SK-N-SH (cell line): ENCODE measurements around the gene NOD1. TPM values are rescaled to one million over a fixed set of nuclear protein-coding genes. Genes with fewer than 3 reads are reported as not detected.

Experiments
- CTCF ChIA-PET: fragments of 300-600, 350-600 bp; formaldehyde crosslinking; extraction: SDS; loops from one replicate; lab custom pipeline; 2021; lab: Yijun Ruan, JAX
- POLR2A ChIA-PET: fragments of 350-600 bp; sonication (Branson Sonifier 250); formaldehyde crosslinking; extraction: SDS; loops from one replicate; lab custom pipeline; 2020; ENCODE audit warnings: antibody characterized with exemption, inconsistent platforms; lab: Yijun Ruan, JAX
- DNase-seq: peaks from one replicate; pipeline ENCODE4 v3.0.0; 2012
- H2AFZ ChIP-seq: fragments of 200-600 bp; sonication (generic); 2 replicates; pipeline ENCODE4 v1.8.1; 2016; ENCODE audit warnings: antibody characterized with exemption, mild to moderate bottlenecking, low read depth
- H3F3A ChIP-seq: fragments of 200-600 bp; sonication (generic); replicated peaks from 2 replicates; pipeline ENCODE3; 2016; ENCODE audit warnings: antibody characterized with exemption, mild to moderate bottlenecking; ENCODE audit not compliant: insufficient read depth
- H3K27ac ChIP-seq, 2 experiments: fragments of 200-500 bp in 1 of 2; fragments of 200-600 bp in 1 of 2; sonication (Bioruptor generic) in 1 of 2; sonication (generic), shearing (Covaris generic) in 1 of 2; 2 replicates each; pipeline versions ENCODE4 v1.5.1 to v1.6.1; 2014 to 2016; ENCODE audit warnings: low read depth in 2 of 2, inconsistent platforms in 1 of 2, low read length in 1 of 2, mild to moderate bottlenecking in 1 of 2, mixed read lengths in 1 of 2
- H3K27me3 ChIP-seq: fragments of 200-600 bp; sonication (generic), shearing (Covaris generic); 2 replicates; pipeline ENCODE4 v1.6.1; 2016; ENCODE audit warnings: mixed run types; ENCODE audit not compliant: insufficient read depth
- H3K36me3 ChIP-seq, 2 experiments: fragments of 200-500 bp in 1 of 2; fragments of 200-600 bp in 1 of 2; sonication (Bioruptor generic) in 1 of 2; sonication (generic) in 1 of 2; replicated peaks in 1 of 2; 2 replicates each; pipeline versions ENCODE3 to v1.5.1; 2014 to 2016; ENCODE audit warnings: low read length in 1 of 2, mild to moderate bottlenecking in 1 of 2; ENCODE audit not compliant: insufficient read depth in 2 of 2, control insufficient read depth in 1 of 2
- H3K4me1 ChIP-seq, 2 experiments: fragments of 200-500 bp in 1 of 2; fragments of 200-600 bp in 1 of 2; sonication (Bioruptor generic) in 1 of 2; sonication (generic), shearing (Covaris generic) in 1 of 2; 2 replicates each; pipeline versions ENCODE4 v1.5.1 to v1.6.1; 2014 to 2016; ENCODE audit warnings: low read depth in 1 of 2, low read length in 1 of 2, mixed run types in 1 of 2; ENCODE audit not compliant: insufficient read depth in 2 of 2, control insufficient read depth in 1 of 2
- H3K4me2 ChIP-seq: fragments of 200-600 bp; sonication (generic), shearing (Covaris generic); 2 replicates; pipeline ENCODE4 v1.6.1; 2017; ENCODE audit warnings: mixed run types
- H3K4me3 ChIP-seq, 2 experiments: fragments of 200-500 bp in 1 of 2; fragments of 200-600 bp in 1 of 2; sonication (Bioruptor generic) in 1 of 2; sonication (generic), shearing (Covaris generic) in 1 of 2; 2 replicates each; pipeline versions ENCODE4 v1.5.1 to v1.8.1; 2014 to 2016; ENCODE audit warnings: low read depth in 2 of 2, inconsistent platforms in 1 of 2, low read length in 1 of 2, mild to moderate bottlenecking in 1 of 2, mixed read lengths in 1 of 2, moderate library complexity in 1 of 2
- H3K79me2 ChIP-seq: fragments of 200-600 bp; sonication (generic); 2 replicates; pipeline ENCODE4 v1.8.1; 2017; ENCODE audit warnings: mild to moderate bottlenecking; ENCODE audit not compliant: insufficient read depth
- H3K9ac ChIP-seq: fragments of 200-600 bp; sonication (generic); 2 replicates; pipeline ENCODE4 v1.6.1; 2017; ENCODE audit warnings: mixed run types
- H3K9me2 ChIP-seq: fragments of 200-600 bp; sonication (generic); 2 replicates; pipeline ENCODE4 v1.6.1; 2017; ENCODE audit warnings: mixed run types
- H3K9me3 ChIP-seq: fragments of 200-600 bp; sonication (generic); 2 replicates; pipeline ENCODE4 v1.6.1; 2017; ENCODE audit warnings: mixed run types, mild to moderate bottlenecking, moderate library complexity
- H4K20me1 ChIP-seq: fragments of 200-600 bp; sonication (generic); 2 replicates; pipeline ENCODE4 v1.6.1; 2017; ENCODE audit warnings: mild to moderate bottlenecking, mixed run types; ENCODE audit not compliant: insufficient read depth
- CHD2 ChIP-seq: fragments of 150-350 bp; IDR thresholded peaks from 2 replicates; pipeline ENCODE4 v1.6.1; 2018; ENCODE audit warnings: low read length; ENCODE audit not compliant: partially characterized antibody
- ELF1 ChIP-seq: IDR thresholded peaks from 2 replicates; pipeline ENCODE4 v1.4.0; 2012
- EZH2phosphoT487 ChIP-seq: fragments of 200-600 bp; sonication (generic); IDR thresholded peaks from 2 replicates; pipeline ENCODE4 v1.6.1; 2017; ENCODE audit warnings: low read depth, mixed run types, mild to moderate bottlenecking, antibody characterized with exemption, moderate library complexity, borderline replicate concordance
- FOSL2 ChIP-seq: IDR thresholded peaks from 2 replicates; pipeline ENCODE4 v1.4.0; 2012; ENCODE audit warnings: low read depth, mild to moderate bottlenecking, moderate library complexity, borderline replicate concordance
- FOXM1 ChIP-seq: IDR thresholded peaks from 2 replicates; pipeline ENCODE4 v1.4.0; 2012; ENCODE audit warnings: low read depth, mild to moderate bottlenecking
- GABPA ChIP-seq: IDR thresholded peaks from 2 replicates; pipeline ENCODE4 v1.4.0; 2012; ENCODE audit warnings: low read depth, mild to moderate bottlenecking
- MEF2A ChIP-seq: IDR thresholded peaks from 2 replicates; pipeline ENCODE4 v1.4.0; 2012; ENCODE audit warnings: low read depth, borderline replicate concordance
- NFIC ChIP-seq: IDR thresholded peaks from 2 replicates; pipeline ENCODE4 v1.4.0; 2012; ENCODE audit warnings: borderline replicate concordance
- POLR2AphosphoS5 ChIP-seq: IDR thresholded peaks from 2 replicates; pipeline ENCODE4 v1.6.1; 2012; ENCODE audit warnings: low read depth, low read length
- RAD21 ChIP-seq: IDR thresholded peaks from 2 replicates; pipeline ENCODE4 v1.6.1; 2012; ENCODE audit warnings: mild to moderate bottlenecking, low read length
- RCOR1 ChIP-seq: fragments of 150-350 bp; IDR thresholded peaks from 2 replicates; pipeline ENCODE4 v1.6.1; 2017; ENCODE audit warnings: antibody characterized with exemption, low read length
- REST ChIP-seq: IDR thresholded peaks from 2 replicates; pipeline ENCODE4 v1.6.1; 2012; ENCODE audit warnings: mild to moderate bottlenecking, low read depth, low read length, moderate library complexity
- SMC3 ChIP-seq: IDR thresholded peaks from 2 replicates; pipeline ENCODE4 v1.6.1; 2012; ENCODE audit warnings: low read depth, low read length, improper control_type of control experiment
- TCF12 ChIP-seq: IDR thresholded peaks from 2 replicates; pipeline ENCODE4 v1.4.0; 2012
- USF1 ChIP-seq: IDR thresholded peaks from 2 replicates; pipeline ENCODE4 v1.4.0; 2012; ENCODE audit warnings: low read depth, borderline replicate concordance
- WGBS: methylation state at CpG from one replicate; pipeline ENCODE4 v1.1.6; 2017; ENCODE audit warnings: low lambda C conversion rate; 5-methylcytosine and 5-hydroxymethylcytosine counted together
- polyA plus RNA-seq, 3 experiments: library from polyadenylated mRNA; depleted of rRNA; stranded (reverse); fragments of >200 nt; gene quantifications; 2 replicates each; pipeline ENCODE4 v1.2.3, GENCODE V29; 2012
- TF ChIP-seq, protein P1 (sequence below): IDR thresholded peaks from 2 replicates; pipeline ENCODE4 v1.4.0; 2012; ENCODE audit warnings: low read depth
- TF ChIP-seq, protein P2 (sequence below): fragments of 200-600 bp; sonication (generic); IDR thresholded peaks from 2 replicates; pipeline ENCODE4 v1.6.1; 2017; ENCODE audit warnings: antibody characterized with exemption, mild to moderate bottlenecking, moderate library complexity
- TF ChIP-seq, protein P3 (sequence below): fragments of 150-350 bp; IDR thresholded peaks from 2 replicates; pipeline ENCODE4 v1.6.1; 2017; ENCODE audit warnings: antibody characterized with exemption, low read length, low read depth, borderline replicate concordance
- TF ChIP-seq, protein P4 (sequence below): IDR thresholded peaks from 2 replicates; pipeline ENCODE4; 2012

The NOD1 gene
- polyA plus RNA-seq, 1 of the 3 experiments (the other 2 are of a cell fraction) = 5.5 TPM

- Histone ChIP-seq H3K27me3 (no peaks in the 10 kb centered on the region), H4K20me1 (no peaks in the 10 kb centered on the region), H3K79me2 (no peaks in the 10 kb centered on the region), H3K4me2 (no peak overlapping the region), H2AFZ (no peak overlapping the region), H3K4me1 (peaks cover 0 to 4% of the 10 kb centered on the region in 2 experiments; a peak in 1 of 4 replicates), H3K9ac (no peak overlapping the region), H3K27ac (no peak overlapping the region), H3K9me2 (no peaks in the 10 kb centered on the region), H3K9me3 (no peaks in the 10 kb centered on the region), H3K36me3 (no peaks in the 10 kb centered on the region), H3K4me3 (no peak overlapping the region), H3F3A (no peaks in the 10 kb centered on the region)
- CTCF ChIA-PET = interaction anchor here (1.0 to 3.7 kb wide), 7 partner anchors 11 to 247 kb away, joined by 3 to 31 read pairs (median 5); no protein-coding TSS in a partner anchor
- WGBS = 88% methylated on average over 3 of the region's 3 CpGs
- DNase-seq = no peak
- TF ChIP-seq POLR2AphosphoS5 = no peak
- TF ChIP-seq USF1 = no peak
- TF ChIP-seq NFIC = no peak
- no peak for TF ChIP-seq FOXM1
- TF ChIP-seq RAD21 = no peak
- no peak for TF ChIP-seq MEF2A
- TF ChIP-seq, protein P1, sequence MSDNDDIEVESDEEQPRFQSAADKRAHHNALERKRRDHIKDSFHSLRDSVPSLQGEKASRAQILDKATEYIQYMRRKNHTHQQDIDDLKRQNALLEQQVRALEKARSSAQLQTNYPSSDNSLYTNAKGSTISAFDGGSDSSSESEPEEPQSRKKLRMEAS = no peak
- no peak for TF ChIP-seq SMC3
- TF ChIP-seq, protein P2, sequence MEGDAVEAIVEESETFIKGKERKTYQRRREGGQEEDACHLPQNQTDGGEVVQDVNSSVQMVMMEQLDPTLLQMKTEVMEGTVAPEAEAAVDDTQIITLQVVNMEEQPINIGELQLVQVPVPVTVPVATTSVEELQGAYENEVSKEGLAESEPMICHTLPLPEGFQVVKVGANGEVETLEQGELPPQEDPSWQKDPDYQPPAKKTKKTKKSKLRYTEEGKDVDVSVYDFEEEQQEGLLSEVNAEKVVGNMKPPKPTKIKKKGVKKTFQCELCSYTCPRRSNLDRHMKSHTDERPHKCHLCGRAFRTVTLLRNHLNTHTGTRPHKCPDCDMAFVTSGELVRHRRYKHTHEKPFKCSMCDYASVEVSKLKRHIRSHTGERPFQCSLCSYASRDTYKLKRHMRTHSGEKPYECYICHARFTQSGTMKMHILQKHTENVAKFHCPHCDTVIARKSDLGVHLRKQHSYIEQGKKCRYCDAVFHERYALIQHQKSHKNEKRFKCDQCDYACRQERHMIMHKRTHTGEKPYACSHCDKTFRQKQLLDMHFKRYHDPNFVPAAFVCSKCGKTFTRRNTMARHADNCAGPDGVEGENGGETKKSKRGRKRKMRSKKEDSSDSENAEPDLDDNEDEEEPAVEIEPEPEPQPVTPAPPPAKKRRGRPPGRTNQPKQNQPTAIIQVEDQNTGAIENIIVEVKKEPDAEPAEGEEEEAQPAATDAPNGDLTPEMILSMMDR = no peak
- no peak for TF ChIP-seq CHD2
- no peak for TF ChIP-seq ELF1
- TF ChIP-seq, protein P3, sequence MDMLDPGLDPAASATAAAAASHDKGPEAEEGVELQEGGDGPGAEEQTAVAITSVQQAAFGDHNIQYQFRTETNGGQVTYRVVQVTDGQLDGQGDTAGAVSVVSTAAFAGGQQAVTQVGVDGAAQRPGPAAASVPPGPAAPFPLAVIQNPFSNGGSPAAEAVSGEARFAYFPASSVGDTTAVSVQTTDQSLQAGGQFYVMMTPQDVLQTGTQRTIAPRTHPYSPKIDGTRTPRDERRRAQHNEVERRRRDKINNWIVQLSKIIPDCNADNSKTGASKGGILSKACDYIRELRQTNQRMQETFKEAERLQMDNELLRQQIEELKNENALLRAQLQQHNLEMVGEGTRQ = no peak
- TF ChIP-seq GABPA = no peak
- POLR2A ChIA-PET = no interaction called here
Measured at GRCh38 chr7:30411897-30412296, 66.7 kb downstream of the NOD1 start.

DNA sequence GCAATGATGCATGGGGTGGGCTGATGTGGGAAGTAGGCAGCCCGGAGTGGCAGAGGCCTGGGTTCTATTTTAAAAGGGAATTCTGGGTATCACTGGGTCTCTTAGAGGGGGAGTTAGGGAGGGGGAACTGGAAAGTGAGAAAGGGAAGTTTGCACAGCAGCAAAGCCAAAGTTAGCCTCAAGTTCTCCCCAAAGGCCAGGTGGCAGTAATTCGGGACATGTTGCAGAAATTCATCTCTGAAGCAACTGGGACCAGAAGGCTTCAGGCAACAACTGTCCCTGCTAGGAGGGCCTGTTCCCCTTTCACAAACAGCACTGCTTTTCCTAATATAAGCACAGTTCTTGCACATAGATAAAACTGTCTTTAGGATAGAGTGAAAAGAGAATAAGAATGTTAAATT lies 67.4 kb downstream of the NOD1 start:
- no peak overlapping the region for H3K27ac ChIP-seq
- peaks cover 0 to 4% of the 10 kb centered on the region in 2 experiments; a peak in 1 of 4 replicates for H3K4me1 ChIP-seq
- no peaks in the 10 kb centered on the region for H3K79me2 ChIP-seq
- no peak overlapping the region for H3K4me2 ChIP-seq
- DNase-seq = no peak
- H3K4me3 ChIP-seq = no peak overlapping the region
- no peak overlapping the region for H3K9ac ChIP-seq
- 85% methylated on average over 2 of the region's 2 CpGs for WGBS
- no peaks in the 10 kb centered on the region for H3K27me3 ChIP-seq
- H2AFZ ChIP-seq = no peak overlapping the region
- ChIA-PET CTCF (interaction anchor here (0.8 to 3.7 kb wide), 7 partner anchors 11 to 247 kb away, joined by 3 to 31 read pairs (median 5); no protein-coding TSS in a partner anchor), POLR2A (no interaction called here)
- H3F3A ChIP-seq = no peaks in the 10 kb centered on the region
- H3K9me3 ChIP-seq = no peaks in the 10 kb centered on the region
- H3K36me3 ChIP-seq = no peaks in the 10 kb centered on the region
- no peaks in the 10 kb centered on the region for H4K20me1 ChIP-seq
- H3K9me2 ChIP-seq = no peaks in the 10 kb centered on the region
- TF ChIP-seq REST (no peak), FOSL2 (no peak), EZH2phosphoT487 (no peak), FOXM1 (no peak), NFIC (no peak), RCOR1 (no peak), TCF12 (no peak)
- TF ChIP-seq, protein P4, sequence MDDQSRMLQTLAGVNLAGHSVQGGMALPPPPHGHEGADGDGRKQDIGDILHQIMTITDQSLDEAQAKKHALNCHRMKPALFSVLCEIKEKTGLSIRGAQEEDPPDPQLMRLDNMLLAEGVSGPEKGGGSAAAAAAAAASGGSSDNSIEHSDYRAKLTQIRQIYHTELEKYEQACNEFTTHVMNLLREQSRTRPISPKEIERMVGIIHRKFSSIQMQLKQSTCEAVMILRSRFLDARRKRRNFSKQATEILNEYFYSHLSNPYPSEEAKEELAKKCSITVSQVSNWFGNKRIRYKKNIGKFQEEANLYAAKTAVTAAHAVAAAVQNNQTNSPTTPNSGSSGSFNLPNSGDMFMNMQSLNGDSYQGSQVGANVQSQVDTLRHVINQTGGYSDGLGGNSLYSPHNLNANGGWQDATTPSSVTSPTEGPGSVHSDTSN = no peak
- TF ChIP-seq, protein P1 = no peak
